Measurements from ENCODE around the gene KASH5.
A peak's percentile ranks its signal among the peaks of the same experiment; 100 is the strongest.

Gene KASH5, protein sequence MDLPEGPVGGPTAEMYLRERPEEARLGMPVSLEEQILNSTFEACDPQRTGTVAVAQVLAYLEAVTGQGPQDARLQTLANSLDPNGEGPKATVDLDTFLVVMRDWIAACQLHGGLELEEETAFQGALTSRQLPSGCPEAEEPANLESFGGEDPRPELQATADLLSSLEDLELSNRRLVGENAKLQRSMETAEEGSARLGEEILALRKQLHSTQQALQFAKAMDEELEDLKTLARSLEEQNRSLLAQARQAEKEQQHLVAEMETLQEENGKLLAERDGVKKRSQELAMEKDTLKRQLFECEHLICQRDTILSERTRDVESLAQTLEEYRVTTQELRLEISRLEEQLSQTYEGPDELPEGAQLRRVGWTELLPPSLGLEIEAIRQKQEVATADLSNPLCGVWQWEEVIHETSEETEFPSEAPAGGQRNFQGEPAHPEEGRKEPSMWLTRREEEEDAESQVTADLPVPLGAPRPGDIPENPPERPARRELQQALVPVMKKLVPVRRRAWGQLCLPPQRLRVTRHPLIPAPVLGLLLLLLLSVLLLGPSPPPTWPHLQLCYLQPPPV

DNA sequence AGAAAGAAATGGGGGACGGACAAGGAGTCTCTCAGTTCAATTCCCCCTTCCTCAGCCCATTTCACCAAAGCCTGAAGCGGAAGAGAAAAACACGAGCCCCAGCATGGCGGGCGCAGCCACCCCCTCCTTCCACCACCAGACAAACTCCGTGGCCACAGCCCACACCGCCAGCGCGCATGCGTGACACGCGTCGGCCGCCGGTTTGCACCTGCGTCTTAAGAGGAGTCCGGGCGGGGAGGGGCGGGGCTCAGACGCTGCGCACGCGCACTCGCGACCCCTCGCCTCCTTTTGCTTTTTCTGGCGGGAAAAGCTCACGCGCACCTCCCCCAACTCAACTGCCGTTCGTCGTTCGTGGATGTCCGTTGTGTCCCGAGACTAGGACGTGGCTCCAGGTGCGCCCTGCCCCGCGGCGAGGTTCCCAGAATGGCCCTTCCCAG, at the start of gene KASH5:
Gene KASH5 (plus strand): TSS at position 314 of the 437 bp plus-strand sequence. CDS start 2,635 bp downstream, outside the sequence.
- peak; percentile 82 for DNase-seq

DNA sequence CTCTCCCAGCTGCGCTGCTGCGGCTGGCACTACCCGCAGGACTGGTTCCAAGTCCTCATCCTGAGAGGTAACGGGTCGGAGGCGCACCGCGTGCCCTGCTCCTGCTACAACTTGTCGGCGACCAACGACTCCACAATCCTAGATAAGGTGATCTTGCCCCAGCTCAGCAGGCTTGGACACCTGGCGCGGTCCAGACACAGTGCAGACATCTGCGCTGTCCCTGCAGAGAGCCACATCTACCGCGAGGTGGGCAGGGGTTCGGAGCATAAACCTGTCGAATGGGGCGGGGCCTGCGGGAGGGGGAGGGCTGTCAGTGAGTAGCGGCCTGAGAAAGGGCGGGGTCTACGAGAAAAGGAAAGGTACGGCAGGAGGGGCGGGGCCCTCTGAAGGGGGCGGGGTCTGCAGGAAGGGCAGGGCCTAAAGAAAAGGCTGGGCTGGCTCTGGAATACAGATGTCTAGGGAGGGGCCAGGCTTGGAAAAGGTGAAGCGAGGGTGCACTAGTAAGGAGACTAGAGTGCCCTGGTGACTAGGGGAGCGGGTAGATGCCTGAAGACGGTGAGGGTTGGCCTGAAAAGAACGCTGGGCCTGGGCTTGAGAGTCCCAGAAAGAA, 49.3 kb upstream of the KASH5 start:
- DNase-seq, result no peak

DNA sequence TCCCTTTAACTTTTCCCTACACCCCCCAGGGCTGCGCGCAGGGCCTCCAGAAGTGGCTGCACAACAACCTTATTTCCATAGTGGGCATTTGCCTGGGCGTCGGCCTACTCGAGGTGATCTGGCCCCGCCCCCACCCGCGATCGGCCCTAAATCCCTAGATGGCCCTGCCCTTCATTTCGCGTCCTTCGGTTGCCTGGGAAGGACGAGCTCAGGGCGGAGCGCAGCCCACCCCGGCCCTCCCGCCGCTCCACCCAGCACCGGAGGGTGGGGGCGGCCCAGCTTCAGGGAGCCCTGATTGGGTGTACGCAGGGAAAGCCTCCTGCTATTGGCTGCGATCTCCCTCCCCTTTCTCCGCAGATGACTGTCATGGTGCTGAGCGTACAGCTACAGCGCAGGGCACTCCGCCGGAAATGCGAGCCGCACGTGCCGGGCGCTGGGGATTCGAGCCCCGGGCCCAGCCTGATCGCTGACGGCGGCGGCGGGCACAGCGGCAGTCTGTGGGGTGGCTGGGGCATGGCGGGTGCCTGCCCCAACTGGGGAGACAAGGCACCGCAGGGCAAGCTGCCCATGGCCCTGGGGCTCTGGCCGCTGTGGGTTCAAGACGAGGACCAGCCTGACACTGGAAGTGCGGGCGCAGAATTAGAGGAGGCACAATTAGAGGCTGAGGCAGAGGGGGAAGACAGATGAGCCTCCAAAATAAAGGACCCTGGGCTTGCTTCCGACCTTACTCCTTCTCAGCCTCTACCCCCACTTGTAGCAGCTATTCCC, 48.6 kb upstream of the KASH5 start:
- DNase-seq, result no peak

DNA sequence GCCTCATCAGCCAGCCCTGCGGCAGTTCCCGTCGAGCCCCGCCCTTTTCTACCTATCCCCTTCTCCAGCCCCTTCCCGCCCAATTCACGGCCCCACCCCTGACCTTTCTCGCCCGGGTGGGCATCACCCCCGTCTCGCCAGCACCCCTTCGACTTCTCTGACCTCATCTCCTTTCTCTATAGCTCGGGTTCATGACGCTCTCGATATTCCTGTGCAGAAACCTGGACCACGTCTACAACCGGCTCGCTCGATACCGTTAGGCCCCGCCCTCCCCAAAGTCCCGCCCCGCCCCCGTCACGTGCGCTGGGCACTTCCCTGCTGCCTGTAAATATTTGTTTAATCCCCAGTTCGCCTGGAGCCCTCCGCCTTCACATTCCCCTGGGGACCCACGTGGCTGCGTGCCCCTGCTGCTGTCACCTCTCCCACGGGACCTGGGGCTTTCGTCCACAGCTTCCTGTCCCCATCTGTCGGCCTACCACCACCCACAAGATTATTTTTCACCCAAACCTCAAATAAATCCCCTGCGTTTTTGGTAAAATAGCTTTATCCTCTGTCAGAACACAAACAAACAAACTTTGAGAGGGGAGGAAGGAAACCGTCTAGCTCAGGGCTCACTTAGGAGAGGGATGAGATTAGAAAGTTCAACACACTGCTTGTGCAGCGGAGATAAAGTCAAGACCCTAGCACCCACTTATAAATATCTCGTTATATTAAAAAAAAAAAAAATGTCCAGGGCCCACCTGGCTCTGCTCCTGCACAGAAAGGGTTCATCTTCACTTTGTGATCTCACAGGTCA, 47.8 kb upstream of the KASH5 start:
- DNase-seq, result no peak

- DNase-seq, result no peak
Measured at GRCh38 chr19:49340865-49341718, 47.0 kb upstream of the KASH5 start.

- no peak for DNase-seq
Measured at GRCh38 chr19:49342291-49342721, 45.7 kb upstream of the KASH5 start.

DNA sequence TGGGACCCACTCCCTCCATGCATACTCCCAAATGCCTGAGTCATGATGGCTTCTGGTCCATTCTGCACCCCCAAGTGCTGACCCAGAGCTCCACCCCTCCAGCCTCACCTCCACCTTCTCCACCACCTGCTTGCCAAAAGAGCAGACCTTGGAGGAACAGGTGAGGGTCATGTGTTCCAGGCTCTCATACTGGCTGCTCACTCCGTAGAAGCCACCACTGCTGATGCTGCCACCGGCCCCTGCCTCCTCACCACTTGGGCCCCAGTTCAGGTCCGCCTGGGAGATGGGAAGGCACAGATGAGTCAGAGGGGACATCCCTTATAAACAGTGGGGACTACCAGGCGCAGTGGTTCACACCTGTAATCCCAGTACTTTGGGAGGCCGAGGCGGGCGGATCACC, 44.9 kb upstream of the KASH5 start:
- no peak for DNase-seq

DNA sequence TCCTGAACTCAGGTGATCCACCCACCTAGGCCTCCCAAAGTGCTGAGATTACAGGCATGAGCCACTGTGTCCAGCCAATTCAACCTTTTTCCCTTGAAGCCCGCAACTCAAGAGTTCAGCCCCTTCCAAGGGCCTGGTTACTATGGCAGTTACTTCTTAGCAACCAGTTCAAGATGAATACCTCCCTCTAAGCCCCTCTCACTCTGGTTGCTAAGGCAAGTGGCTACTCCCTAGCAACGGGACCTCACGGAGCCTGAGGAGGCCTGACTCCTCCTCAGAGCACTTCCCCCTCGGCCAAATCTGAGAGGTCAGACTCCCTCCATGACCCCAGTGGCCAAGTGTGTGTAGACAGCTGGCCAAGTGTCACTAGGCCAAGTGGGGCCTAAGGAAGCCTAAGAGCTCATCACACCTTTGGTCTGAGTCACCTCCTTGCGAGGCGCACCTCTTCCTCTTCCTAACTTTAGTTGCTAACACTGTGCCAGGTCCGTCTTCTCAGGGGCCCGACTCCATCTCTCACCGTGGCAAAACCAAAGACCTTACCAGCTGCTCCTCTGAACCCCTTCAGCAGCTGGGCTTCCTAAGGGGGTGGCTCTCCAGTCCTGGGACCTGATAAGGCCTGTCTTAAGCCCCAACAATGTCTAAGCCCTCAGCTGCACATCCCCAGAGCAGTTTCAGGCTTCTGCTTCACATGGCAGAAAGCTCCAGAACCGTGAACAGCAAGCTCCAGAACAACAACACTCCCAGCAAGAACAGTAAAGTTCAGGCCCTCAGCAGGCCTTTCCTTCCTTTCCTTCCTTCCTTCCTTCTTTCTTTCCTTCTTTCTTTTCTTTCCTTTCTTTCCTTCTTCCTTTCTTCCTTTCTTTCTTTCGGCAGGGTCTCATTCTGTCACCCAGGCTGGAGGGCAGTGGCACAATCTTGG, 43.3 kb upstream of the KASH5 start:
- DNase-seq, result no peak

GRCh38 chr19:49347191-49347590, 40.9 kb upstream of the KASH5 start:
- no peak for DNase-seq

GRCh38 chr19:49347835-49348234, 40.2 kb upstream of the KASH5 start:
- peak; percentile 46 for DNase-seq

GRCh38 chr19:49348305-49349189, 39.5 kb upstream of the KASH5 start:
- DNase-seq, result no peak

- no peak for DNase-seq
Measured at GRCh38 chr19:49349567-49349966, 38.5 kb upstream of the KASH5 start.

DNA sequence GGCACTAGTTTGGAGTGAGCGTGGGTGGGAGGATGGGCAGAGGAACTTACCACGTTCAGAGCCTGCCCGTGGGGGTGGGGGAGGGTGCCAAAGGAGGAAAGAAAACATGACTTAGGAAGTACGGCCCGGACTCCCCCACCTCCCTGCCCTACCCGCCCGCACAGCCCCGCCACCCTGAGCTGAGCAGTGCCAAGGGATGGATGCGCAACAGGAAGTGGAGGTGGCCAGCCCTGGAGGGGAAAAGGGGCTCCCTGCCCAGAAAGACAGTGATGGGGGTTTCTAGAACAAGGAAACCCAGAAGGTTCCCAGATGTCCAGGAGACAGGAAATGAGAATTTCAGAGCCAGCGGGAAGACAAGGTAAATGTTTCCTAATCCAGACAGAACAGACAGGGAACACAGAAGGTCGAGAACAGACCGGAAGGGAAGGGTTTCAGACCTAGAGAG, 32.1 kb upstream of the KASH5 start:
- DNase-seq, result peak; percentile 42

DNA sequence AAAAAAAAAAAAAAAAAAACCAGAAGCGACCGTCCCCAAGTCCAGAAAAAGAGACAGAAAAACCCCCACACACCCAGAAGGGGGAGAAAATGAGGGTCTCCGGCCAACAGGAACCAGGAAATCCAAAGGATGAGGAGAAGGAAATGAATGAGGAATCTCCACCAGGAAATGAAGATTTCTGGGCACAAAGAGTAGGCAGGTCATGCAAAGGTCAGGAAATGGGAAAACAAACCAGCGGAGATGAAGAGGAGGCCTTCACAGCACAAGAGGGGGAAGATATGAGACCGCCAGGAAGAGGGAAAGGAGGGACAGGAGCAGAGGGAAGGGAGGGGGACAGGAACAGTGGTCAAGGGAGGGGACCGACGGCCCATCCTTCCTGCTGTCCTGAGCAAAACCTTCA, 31.7 kb upstream of the KASH5 start:
- no peak for DNase-seq

DNA sequence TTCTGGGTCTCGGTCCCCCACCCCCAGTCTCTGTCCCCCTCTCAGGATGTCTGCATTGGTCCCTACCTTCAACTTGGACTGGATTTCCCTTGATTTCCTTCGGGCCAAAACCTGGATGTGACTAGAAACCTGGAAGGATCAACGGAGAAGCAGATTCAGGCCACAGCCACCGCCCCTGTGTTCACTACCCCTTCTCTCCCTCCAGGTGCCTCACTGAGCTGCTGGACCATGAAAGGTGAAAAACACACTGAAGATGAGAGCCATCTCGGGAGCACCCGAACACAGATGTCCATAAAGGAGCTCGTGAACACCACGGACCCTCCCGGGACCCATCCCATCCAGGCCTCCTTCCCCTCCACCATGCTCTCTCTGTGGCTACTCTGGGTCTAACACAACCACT, 30.9 kb upstream of the KASH5 start:
- no peak for DNase-seq

DNA sequence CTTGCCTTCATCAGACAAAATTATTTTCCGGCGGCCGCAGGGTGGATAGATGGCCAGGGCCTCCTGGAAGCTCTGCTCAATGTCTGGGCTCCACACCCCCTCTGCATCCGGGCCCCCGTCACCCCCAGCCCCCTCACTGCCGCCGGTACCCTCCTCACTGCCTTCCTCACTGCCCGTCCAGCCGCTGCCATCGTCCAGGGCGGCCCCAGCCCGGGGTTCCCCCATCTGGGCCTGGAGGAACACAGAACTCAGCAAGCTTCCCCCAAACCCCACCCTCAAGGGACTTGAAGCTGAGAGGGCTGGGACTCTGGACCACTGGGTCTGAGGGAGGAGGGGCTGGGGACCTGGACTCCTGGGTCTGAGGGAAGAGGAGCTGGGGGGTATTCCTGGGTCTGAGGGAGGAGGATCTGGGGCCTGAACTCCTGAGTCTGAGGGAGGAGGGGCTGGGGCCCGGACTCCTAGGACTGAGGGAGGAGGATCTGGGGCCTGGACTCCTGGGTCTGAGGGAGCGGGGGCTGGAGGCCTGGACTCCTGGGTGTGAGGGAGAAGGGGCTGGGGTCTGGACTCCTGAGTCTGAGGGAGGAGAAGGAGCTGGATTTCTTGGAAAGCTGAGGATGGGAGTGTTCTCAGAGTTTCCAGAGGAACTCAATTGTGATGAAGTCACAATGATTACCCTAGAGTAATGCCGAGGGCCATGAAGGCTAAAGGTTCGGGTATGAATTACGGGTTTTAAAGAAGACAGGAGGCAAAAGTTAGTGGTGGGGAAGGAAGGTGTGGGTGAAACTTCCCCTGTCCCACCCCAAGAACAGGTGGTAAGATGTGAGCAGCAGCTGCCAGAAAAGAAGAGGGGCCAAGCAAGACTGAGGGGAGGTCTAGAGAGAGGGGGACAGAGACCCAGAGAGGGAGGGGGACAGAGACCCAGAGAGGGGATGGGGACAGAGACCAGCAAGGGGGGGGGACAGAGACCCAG, 27.9 kb upstream of the KASH5 start:
- no peak for DNase-seq

DNA sequence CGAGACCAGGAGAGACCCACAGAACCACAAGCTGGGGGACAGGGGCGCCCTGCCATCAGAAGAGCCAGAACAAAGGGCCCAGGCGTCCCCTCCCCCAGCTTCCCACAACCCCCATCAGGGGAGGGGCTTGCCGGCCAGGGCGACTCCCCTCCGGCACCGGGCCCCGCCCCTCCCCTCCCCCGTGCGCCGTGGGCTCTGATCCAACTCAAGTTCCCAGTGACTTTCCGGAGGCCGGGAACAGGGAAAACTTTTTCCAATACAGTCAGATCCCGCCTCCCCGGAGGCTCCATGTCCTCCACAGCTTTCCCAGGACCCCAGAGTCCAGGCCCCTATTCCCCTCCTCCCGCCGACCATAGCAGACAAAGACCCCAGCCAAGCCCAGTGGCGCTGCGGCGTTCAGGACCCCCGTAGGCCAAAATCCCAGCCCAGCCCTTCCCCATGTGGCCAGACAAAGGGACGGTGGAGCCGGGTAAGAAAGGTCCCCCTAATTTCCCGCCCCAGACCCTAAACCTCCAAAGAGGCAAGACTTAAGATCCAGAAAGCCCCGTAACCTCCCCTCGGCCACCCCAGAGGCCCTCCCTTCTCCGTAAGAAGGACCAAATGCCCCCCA, 26.5 kb upstream of the KASH5 start:
- no peak for DNase-seq

All from inflammatory macrophage treated with lipopolysaccharide for 4 hours (primary cell).